HG02571 (cell line): Measurements from ENCODE around the gene MTHFS.

Experiments
- ATAC-seq: cut with Tn5 transposase; IDR thresholded peaks from one replicate; pipeline ENCODE4 v1.9.1; 2021; ENCODE audit warnings: mild to moderate bottlenecking, moderate library complexity; ENCODE audit not compliant: unreplicated experiment

The MTHFS gene

DNA sequence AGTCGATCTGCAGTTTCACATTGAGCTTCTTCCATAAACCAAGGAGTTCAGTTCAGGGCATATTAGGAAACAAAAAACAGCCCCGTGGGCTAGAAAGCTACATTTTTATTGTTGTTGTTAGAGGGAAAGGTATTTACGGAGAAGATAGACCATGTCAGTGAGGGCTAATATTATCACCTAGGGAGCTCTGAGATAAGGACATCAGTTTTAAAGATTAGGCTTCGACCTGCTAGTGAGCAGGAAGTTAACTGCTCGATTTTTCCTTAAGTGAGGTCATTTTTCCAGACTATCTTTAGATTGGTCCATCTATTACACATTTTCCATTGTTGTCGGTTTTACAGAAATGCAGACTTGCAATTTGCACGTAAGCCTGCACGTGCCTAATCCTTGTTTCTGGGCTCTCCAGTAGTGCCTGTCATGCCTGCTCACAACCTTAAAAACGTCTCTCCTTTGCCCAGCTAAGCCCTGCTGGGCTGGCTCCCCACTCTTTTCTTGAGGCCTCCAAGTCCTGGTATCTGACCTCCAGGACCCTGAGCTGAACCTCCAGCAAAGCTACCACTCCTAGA lies 72.6 kb downstream of the MTHFS start:
- ATAC-seq, result no peak

GRCh38 chr15:79820820-79821219 lies 76.0 kb downstream of the MTHFS start:
- ATAC-seq, result no peak

DNA sequence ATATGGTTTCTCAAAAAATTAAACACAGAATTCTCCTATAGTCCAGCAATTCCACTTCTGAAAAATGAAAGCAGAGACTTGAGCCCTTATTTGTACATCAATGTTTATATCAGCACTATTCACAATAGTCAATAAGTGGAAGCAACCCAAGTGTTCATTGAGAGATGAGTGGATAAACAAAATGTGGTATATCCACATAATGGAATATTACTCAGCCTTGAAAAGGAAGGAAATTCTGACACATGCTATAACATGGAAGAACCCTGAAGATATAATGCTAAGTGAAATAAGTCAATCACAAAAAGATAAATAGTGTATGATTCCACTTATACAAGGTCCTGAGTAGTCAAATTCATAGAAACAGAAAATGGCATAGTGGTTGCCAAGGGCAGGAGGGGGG lies 76.6 kb downstream of the MTHFS start:
- no peak for ATAC-seq

GRCh38 chr15:79816571-79816970 lies 80.2 kb downstream of the MTHFS start:
- no peak for ATAC-seq

- ATAC-seq, result no peak
Observed at GRCh38 chr15:79815468-79815867, 81.3 kb downstream of the MTHFS start.

DNA sequence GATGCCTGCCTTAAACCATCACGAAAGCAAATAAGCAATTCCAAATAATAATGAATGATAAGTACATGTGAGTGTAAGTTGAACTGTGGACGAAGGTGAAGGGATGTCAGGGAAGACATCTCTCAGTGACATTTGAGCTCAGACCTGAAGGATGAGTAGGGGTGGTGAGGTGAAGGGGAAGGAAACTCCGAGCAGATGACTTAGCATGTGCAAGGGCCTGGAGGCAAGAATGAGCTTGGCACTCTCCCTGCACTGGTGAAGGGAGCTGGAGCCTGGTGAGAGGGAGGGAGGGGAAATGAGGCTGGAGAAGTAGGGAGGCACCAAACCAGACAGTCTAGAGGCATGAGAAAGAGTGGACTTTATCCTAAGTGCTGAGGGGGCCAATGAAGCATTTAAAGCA lies 84.3 kb downstream of the MTHFS start:
- ATAC-seq, result no peak

DNA sequence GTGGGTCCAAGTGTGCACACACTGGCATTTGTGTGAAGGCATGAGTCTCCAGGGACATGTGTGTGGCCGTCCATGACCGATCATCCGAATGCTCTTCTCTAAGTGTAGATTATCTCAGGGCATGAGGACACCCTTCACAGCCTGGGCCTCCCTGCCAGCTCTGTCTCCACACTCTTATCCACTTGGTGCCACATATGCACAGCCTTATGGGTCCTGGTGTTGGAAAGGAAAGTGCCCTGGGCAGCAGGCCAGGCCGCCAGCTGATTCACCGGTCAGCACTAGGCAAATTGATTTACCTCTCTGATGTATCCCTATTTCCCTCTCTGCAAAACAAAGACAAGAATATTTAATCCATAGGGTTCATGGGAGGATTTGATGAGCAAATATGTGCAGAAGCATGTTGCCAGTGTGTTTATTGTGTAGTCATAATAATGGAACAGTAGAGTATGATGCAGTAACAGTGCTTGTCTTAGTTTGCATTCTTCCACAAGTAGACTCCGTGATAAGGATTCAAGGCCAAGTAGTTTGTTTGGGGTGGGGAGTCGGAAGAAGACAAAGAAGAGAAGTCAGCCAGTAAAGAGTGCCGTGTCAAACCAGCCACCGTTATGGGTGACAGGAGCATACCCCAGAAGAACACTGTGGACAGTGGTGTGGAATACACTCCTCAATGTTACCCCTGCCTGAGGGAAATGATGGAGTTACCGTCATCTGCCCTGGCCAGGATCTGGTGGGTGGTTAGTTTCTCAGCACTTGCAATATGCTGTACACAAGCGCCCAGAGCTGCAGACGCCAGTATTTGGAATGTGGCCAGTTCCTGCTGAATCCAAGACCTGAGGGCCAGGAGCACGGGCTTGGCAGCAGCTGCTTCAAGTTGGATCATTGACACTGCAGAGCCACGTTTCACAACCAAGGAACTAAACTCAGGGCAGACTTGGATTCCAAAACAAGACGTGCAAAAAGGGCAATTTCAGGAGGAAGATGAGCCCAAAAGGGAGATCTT lies 85.1 kb downstream of the MTHFS start:
- ATAC-seq, result no peak

DNA sequence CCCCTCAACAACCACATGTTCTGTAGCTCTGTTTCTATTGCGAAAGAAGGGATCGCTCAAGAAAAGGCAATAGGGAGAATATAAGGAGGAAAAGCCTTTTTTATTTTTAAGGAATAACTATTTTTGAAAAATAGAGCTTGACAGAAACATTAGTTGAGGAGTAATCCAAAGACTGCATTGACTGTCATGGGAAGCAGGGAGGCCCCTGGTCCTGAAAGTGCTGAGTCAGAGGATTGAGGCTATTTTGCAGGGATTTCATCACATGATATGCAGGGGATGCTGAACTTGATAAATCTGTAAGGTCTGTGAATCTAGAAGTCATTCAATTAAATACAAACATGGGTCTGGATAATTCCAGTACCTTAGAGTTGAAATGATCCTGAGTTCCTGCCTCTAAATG lies 92.0 kb downstream of the MTHFS start:
- no peak for ATAC-seq

DNA sequence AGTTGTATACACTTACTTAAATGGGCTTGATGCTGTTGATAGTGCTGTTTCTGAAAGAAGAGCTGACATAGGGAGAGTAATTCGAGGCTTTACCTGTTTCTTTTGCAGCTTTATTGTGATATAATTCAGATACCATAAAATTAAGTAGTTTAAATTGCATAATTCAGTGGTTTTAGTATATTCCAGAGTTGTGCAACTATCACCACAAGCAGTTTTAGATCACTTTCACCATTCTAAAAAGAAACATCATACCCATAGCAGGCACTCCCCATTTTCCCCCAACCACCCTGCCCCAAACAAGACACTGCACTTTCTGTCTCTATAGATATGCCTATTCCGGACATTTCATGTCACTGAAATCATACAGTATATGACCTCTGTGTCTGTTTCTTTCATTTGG lies 98.5 kb downstream of the MTHFS start:
- no peak for ATAC-seq
